Body of pancreas (tissue), 4 donors: ENCODE results near the gene SLC25A25. TPM values are rescaled to one million over a fixed set of nuclear protein-coding genes. Genes with fewer than 3 reads are reported as not detected.
A peak's percentile ranks its signal among the peaks of the same experiment; 100 is the strongest.

Experiments
- ATAC-seq: fragments of 150-250 bp; one replicate; pipeline ENCODE4 v1.9.1; 2016
- DNase-seq, 4 donors: peaks; one replicate each; pipeline ENCODE4 v3.0.0-alpha.2; 2019
- H3K27ac ChIP-seq, 4 donors: fragments of 200-600 bp; sonication (generic); 1 replicate in 3 of 4; 2 replicates in 1 of 4; pipeline versions ENCODE4 v1.5.1 to v1.6.1; 2016 to 2019; ENCODE audit warnings: mild to moderate bottlenecking in 1 of 4, mixed read lengths in 1 of 4, moderate library complexity in 1 of 4
- H3K27me3 ChIP-seq, 2 donors: fragments of 200-600 bp; sonication (generic); one replicate each; pipeline ENCODE4 v1.6.0; 2016; ENCODE audit warnings: mild to moderate bottlenecking in 1 of 2
- H3K36me3 ChIP-seq, 2 donors: fragments of 200-600 bp; sonication (generic); replicated peaks in 1 of 2; 2 replicates each; pipeline ENCODE4 v1.5.1; 2016; ENCODE audit warnings: low read depth in 2 of 2; ENCODE audit not compliant: insufficient read depth in 1 of 2
- H3K4me1 ChIP-seq: fragments of 200-600 bp; sonication (generic); one replicate; pipeline ENCODE4 v1.6.0; 2016
- H3K4me3 ChIP-seq, 2 donors: fragments of 200-600 bp; sonication (generic); 1 replicate in 1 of 2; 2 replicates in 1 of 2; pipeline ENCODE4 v1.5.1; 2016 to 2019
- H3K9me3 ChIP-seq, 3 donors: fragments of 200-600 bp; sonication (generic); 1 replicate in 2 of 3; 2 replicates in 1 of 3; pipeline ENCODE4 v1.5.1; 2016
- CTCF ChIP-seq, 7 experiments: fragments of 450-650 bp in 4 of 7; fragments of 200-600 bp in 3 of 7; sonication (generic) in 3 of 7; IDR thresholded peaks; one replicate each; pipeline ENCODE4 v1.5.1; 2016 to 2019; ENCODE audit warnings: antibody characterized with exemption in 7 of 7
- POLR2A ChIP-seq, 3 donors: fragments of 450-650 bp; IDR thresholded peaks; one replicate each; pipeline ENCODE4 v1.6.1; 2016; ENCODE audit warnings: antibody characterized with exemption in 3 of 3, mild to moderate bottlenecking in 2 of 3
- WGBS, 2 donors: methylation state at CpG; one replicate each; pipeline ENCODE4 v1.1.5; 2017; 5-methylcytosine and 5-hydroxymethylcytosine counted together
- intact Hi-C: fragments of 100-400 bp; cut with DNase I; formaldehyde crosslinking; loops from one replicate; pipeline ENCODE4 v1.15.1; 2023
- total RNA-seq, 2 donors: library from RNA; depleted of rRNA; stranded (reverse); fragments of >200 nt; gene quantifications; one replicate each; pipeline ENCODE4 v1.1.0, GENCODE V29; 2016

SLC25A25 gene
- total RNA-seq, 2 donors from 2014 or later = 31.4 to 36.6 TPM

- Histone ChIP-seq H3K4me3 (no peak overlapping the region), H3K4me1 (peaks cover 55% of the 10 kb centered on the region), H3K27me3 (no peaks in the 10 kb centered on the region), H3K9me3 (no peaks in the 10 kb centered on the region), H3K27ac (peak overlapping the region in 3 of 4 donors; percentile 54 to 90 (median 84)), H3K36me3 (no peaks in the 10 kb centered on the region)
- no peak for DNase-seq
- no peak for TF ChIP-seq POLR2A (IDR thresholded peaks at IDR 0.05)
- TF ChIP-seq CTCF (IDR thresholded peaks at IDR 0.05) = no peak
- WGBS, 2 donors = 95 to 96% methylated on average over 5 of the region's 5 CpGs
- intact Hi-C loops = no loop called here
- no peak for ATAC-seq
Measured at GRCh38 chr9:128080206-128080605, 12.2 kb downstream of the SLC25A25 start.

GRCh38 chr9:128081056-128081455 lies 13.0 kb downstream of the SLC25A25 start:
- H3K4me1 ChIP-seq = peaks cover 55% of the 10 kb centered on the region
- no peak for TF ChIP-seq CTCF (IDR thresholded peaks at IDR 0.05)
- TF ChIP-seq POLR2A (IDR thresholded peaks at IDR 0.05) = no peak
- H3K9me3 ChIP-seq = no peaks in the 10 kb centered on the region
- no peak overlapping the region for H3K4me3 ChIP-seq
- H3K36me3 ChIP-seq = no peaks in the 10 kb centered on the region
- 70 to 73% methylated on average over 3 of the region's 3 CpGs for WGBS, 2 donors
- ATAC-seq (no peak), DNase-seq (peak in 1 of 4 donors; percentile 50)
- intact Hi-C loops = no loop called here
- peak overlapping the region in 3 of 4 donors; percentile 24 to 57 (median 27) for H3K27ac ChIP-seq
- H3K27me3 ChIP-seq = no peaks in the 10 kb centered on the region

GRCh38 chr9:128082151-128082550 lies 14.1 kb downstream of the SLC25A25 start:
- H3K4me3 ChIP-seq = no peak overlapping the region
- no peak for ATAC-seq
- TF ChIP-seq POLR2A (IDR thresholded peaks at IDR 0.05) = no peak
- no peak for TF ChIP-seq CTCF (IDR thresholded peaks at IDR 0.05)
- peak overlapping the region in 3 of 4 donors; percentile 15 to 57 (median 44) for H3K27ac ChIP-seq
- 52 to 67% methylated on average over 7 of the region's 7 CpGs for WGBS, 2 donors
- no peaks in the 10 kb centered on the region for H3K36me3 ChIP-seq
- H3K9me3 ChIP-seq = no peaks in the 10 kb centered on the region
- DNase-seq = no peak
- no peaks in the 10 kb centered on the region for H3K27me3 ChIP-seq
- H3K4me1 ChIP-seq = peaks cover 55% of the 10 kb centered on the region
- intact Hi-C loops = no loop called here

GRCh38 chr9:128084746-128085145 lies 16.7 kb downstream of the SLC25A25 start:
- no peak for TF ChIP-seq POLR2A (IDR thresholded peaks at IDR 0.05)
- no peak for TF ChIP-seq CTCF (IDR thresholded peaks at IDR 0.05)
- no peaks in the 10 kb centered on the region for H3K27me3 ChIP-seq
- H3K27ac ChIP-seq = no peak overlapping the region
- peaks cover 29% of the 10 kb centered on the region for H3K4me1 ChIP-seq
- ATAC-seq (no peak), DNase-seq (no peak)
- 85 to 93% methylated on average over 4 of the region's 4 CpGs for WGBS, 2 donors
- intact Hi-C loops = no loop called here
- no peak overlapping the region for H3K4me3 ChIP-seq
- no peaks in the 10 kb centered on the region for H3K9me3 ChIP-seq
- no peaks in the 10 kb centered on the region for H3K36me3 ChIP-seq

- intact Hi-C loops = no loop called here
- no peak overlapping the region for H3K4me3 ChIP-seq
- H3K4me1 ChIP-seq = peaks cover 17% of the 10 kb centered on the region
- no peak overlapping the region for H3K27ac ChIP-seq
- no peak for TF ChIP-seq POLR2A (IDR thresholded peaks at IDR 0.05)
- WGBS, 2 donors = 70 to 75% methylated on average over 4 of the region's 4 CpGs
- no peak for ATAC-seq
- DNase-seq = no peak
- no peaks in the 10 kb centered on the region for H3K27me3 ChIP-seq
- H3K36me3 ChIP-seq = no peaks in the 10 kb centered on the region
- no peaks in the 10 kb centered on the region for H3K9me3 ChIP-seq
Measured at GRCh38 chr9:128085943-128086342, 17.9 kb downstream of the SLC25A25 start.
